GM21360 (cell line): ENCODE data around the gene PI4KB.

Experiments used
- ATAC-seq: cut with Tn5 transposase; IDR thresholded peaks from one replicate; pipeline ENCODE4 v1.9.1; 2021; ENCODE audit warnings: mild to moderate bottlenecking, moderate library complexity; ENCODE audit not compliant: unreplicated experiment

The PI4KB gene

DNA sequence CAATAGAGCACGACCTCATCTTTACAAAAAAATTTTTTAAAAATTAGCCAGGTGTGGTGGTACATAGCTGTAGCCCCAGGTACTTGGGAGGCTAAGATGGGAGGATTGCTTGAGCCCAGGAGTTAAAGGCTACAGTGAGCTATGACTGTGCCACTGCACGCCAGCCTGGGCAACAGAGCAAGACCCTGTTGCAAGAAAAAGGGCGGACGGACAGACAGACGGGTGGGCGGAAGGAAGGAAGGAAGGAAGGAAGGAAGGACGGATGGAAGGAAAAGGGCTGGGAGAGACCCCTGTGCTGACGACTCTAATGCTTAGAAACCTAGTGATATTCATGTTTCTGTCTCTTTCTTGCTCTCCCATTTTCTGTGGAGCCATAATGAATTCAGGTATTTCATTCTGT is 14.4 kb downstream of the PI4KB start:
- ATAC-seq: no peak

DNA sequence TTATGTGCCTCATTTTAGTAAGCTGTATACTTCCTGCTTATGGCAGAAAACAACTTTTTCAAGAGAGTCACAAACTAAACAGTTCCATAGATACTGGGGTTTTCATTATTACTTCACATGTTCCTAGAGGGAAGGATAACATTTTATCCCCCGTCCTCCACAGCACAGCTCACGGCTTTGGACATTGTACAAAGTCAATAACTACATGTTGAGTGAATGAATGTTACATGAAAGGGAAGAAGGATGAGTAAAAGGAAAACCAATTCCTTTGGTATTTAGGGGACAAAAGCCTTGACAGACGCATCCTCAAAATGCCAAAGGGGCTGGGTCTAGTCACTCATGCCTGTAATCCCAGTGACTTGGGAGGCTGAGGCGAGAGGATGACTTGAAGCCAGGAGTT is 14.8 kb downstream of the PI4KB start:
- ATAC-seq: no peak

DNA sequence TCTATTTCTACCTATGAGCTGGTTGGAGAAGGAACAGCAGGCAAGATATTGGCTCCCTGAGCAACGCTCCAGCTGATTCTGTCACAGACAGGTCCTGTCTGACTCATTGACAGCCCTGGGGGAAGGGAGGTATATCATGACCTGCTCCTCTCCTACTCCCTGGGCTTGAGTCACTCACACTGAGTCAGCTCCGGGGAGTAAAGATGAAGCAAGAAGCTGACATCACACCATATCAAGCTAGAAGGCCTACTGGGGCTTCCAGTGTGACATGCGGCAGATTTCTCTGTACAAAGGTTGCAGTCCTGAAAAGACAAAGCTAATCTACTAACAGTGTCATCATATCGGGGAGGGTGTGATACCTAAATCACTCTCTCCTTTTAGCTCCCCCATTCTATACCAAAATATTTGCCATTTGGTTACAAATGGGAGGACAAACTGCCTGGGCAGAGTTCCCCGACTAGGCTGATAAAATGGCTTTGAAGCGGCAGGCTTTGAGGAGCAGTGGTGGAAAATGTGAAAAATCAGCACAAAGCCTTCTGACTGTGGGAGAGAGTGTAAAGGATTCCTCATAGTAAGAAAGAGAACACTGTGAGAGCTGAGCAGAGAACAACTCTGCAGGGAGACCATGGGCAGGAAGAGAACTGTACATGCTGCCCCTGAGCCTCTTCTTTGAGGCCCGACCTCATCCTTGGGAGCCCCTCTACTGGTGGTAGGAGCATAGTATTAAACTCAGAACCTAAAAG is 15.5 kb downstream of the PI4KB start:
- no peak for ATAC-seq

DNA sequence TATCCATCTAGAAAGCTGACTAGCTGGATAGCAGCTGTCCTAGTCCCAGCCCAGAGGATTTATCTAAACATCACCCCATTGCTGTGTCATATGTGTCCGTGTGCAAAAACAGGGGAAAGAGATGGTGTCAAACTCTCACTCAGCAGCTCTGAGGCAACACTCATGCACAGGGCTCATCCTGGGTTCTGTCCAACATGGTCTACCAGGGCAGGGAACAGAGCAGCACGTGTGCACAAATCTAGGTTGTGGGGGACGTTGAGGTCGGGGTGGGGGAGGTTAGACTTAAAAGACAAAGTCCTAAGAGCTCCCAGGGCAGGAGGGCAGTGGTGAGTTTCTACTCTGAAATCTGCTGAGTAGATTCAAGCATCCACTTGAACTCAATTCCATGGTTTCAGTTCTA is 16.2 kb downstream of the PI4KB start:
- ATAC-seq: no peak

DNA sequence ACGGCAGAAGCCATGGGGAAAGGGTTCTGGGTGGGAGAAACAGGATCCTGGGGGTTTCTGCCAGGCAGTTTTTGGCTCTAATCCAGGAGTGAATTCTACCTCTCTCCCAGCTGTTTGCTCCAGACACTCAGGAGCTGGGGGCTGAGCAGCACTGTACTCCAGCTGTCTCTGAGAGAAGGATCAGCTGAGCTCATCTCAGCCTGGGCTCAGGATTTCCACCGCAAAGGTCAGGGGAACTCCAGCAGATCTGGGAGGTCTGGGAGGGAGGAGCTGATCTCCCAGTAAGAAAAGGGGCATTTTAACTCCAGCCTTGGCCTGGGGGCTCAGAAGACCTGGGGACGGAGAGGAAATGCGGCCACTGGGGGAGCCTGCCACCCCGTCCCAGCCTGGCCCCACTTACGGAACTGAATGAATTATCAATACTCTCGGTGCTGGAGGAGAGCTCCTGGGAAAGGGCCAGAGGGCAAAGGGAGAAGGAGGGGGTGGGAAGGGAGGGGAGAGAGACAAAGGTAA is 17.3 kb downstream of the PI4KB start:
- ATAC-seq: no peak

DNA sequence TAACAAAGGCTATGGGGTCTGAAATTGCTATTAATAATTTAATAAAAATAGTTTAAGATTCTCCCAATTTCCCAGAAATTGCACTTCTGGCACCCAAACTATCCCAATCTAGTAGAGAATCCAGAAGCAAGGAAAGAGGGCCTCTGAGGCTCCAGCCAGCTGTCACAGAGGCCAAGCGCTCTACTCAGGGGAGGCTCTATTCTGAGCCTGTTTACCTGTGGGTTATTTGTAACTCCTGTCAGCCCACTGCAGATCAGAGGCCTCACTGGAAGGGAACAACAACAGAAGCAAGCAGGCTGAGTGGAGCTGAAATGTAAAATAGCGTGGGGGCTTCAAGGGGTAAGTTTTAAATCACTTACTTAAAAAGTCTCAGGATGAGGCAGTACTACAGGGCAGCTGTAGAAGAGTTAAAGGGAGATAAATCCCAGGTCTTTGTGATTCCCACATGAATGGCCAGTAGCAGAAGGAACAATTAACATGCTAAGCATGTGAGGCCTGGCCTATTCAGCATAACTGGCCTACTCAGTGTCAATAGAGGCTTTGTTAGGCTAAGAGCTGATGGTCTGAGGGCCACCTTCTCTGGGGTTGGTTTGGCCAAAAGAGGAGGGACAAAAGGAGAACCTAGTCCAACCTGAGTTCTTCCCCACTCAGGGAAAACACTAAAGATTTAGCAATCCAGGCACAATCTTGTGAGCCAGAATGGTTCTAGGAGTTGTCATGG is 32.3 kb downstream of the PI4KB start:
- ATAC-seq: no peak

DNA sequence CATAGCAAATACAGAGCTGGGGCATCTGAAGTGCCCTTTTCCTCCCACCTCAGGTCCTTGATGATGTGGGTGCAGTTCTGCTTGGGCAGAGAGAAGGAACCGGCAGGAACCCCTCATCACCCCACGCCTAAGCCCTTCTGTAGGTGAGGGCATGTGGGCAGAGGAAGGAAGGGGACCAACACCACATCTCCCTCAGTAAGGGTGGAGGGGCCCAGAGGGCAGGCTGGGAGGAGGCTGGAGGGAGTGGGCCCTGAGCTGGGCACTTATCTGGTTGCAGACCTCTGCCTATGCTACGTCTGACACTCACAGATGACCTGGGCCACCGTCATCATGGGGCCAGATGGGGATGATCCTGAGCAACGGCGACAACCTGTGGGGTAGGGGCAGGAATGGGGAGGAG is 34.1 kb downstream of the PI4KB start:
- ATAC-seq: no peak

DNA sequence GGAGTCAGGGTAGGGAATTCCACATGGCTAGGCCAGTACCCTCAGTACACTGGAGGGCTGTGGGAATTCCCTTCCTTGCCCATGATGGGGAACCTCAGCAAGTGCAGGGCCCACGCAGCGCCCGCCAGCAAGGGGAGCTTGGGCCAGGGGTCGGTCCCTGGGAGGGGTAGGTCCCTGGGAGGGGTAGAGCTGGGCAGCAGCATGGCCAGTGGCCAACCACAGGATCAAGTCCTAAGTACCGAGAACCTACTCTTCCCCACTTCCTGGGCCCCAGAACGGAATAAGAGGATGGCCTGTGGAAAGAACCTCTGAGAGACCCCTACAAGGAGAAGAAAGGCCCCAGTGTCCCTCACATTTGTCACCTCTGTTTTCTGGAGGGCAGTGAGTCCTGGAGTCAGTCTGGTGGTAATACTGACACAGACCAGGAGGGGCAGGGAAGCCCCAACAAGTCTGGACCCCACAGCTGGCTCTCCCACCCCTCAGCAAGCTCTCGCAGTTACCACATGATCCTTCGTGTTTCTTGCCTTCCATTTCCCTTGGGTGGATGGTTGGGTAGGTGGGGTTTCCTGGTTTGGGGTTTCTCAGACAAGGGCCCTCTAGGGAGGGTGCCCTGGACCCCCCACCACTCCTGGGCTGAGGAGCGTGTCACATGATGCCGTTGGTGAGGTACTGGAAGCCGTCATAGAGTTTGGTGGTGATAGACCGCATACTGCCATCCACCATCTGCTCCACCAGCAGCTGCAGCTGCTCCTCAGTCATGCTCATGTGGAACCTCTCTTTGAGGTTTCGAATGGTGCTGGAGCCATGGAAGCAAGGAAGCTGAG is 34.8 kb downstream of the PI4KB start:
- ATAC-seq: no peak

DNA sequence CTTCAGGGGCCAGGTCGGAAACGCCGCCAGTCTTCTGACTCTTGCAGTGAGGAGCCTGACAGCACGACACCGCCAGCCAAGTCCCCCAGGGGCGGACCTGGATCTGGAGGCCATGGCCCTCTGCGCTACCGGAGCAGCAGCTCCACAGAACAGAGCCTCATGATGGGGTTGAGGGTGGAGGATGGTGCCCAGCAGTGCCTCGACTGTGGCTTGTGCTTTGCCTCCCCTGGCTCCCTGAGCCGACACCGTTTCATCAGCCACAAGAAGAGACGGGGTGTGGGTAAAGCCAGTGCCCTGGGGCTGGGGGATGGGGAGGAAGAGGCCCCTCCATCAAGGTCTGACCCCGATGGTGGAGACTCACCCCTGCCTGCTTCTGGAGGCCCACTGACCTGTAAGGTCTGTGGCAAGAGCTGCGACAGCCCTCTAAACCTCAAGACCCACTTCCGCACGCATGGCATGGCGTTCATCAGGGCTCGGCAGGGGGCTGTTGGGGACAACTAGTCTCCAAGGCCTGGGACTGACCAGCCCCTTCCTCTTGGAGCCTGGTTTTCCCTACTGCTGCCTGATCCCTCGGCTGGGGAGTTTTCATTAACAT is 36.4 kb downstream of the PI4KB start:
- no peak for ATAC-seq

DNA sequence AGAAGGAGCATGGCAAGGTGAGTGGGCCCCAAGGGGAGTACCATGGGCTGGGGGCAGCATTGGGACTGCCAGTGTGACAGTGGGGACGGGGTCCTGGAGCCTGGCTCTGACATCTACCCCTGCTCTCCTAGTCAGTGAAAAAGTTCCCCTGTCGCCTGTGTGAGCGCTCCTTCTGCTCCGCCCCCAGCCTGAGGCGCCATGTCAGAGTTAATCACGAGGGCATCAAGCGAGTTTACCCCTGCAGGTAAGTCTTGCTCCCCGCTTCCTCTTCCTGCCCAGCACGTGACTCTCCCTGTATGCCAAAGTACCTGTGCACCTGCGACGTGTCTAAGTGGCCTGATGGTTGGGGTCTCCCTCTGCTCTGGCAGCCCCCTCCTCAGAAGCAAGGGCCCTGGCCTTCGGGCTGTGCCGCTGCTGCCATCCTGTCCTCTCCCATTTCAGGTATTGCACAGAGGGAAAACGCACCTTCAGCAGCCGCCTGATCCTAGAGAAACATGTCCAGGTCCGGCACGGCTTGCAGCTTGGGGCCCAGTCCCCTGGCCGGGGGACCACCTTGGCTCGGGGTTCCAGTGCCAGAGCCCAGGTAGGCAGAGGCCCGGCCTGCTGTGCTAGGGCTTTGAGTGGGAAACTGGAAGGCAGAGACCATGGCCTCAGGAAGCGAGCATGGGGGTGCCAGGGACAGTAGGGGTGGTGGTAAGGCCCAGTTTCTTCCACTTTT is 37.1 kb downstream of the PI4KB start:
- no peak for ATAC-seq

DNA sequence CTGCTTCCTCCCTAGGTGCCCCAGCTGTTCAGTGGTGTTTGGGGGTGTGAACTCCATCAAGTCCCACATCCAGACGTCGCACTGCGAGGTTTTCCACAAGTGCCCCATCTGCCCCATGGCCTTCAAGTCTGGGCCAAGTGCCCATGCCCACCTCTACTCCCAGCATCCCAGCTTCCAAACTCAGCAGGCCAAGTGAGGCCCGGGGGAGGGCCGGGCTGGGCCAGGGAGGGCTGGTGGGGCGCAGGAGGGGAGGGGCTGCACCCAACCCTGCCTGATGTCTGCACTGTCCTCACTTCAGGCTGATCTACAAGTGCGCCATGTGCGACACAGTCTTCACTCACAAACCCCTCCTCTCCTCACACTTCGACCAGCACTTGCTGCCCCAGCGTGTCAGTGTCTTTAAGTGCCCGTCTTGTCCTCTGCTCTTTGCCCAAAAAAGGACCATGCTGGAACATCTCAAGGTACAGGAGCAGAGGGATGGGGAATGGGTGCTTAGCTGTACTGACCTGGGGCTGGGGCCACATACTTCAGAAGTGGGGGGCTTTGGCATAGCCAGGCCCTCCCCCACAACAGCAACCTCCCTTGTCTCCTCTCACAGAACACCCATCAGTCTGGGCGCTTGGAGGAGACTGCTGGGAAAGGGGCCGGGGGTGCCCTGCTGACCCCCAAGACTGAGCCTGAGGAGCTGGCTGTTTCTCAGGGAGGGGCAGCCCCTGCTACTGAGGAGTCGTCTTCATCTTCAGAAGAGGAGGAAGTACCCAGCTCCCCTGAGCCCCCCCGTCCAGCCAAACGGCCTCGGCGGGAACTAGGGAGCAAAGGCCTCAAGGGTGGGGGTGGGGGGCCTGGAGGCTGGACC is 37.9 kb downstream of the PI4KB start:
- ATAC-seq: no peak

DNA sequence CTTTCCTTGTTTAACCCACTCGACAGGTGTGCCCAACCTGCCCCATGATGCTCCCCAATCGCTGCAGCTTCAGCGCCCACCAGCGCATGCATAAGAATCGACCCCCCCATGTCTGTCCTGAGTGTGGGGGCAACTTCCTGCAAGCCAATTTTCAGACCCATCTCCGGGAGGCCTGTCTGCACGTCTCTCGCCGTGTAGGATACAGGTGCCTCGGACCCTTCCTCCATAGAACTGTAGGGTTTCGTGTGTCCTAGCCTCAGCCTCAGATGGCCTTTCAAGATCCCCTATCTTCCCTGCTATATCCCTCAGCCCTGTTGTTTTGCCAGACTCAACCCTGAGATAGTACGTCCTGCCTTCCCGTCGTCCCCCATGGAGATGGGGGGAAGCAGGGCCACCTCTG is 38.7 kb downstream of the PI4KB start:
- ATAC-seq: no peak

DNA sequence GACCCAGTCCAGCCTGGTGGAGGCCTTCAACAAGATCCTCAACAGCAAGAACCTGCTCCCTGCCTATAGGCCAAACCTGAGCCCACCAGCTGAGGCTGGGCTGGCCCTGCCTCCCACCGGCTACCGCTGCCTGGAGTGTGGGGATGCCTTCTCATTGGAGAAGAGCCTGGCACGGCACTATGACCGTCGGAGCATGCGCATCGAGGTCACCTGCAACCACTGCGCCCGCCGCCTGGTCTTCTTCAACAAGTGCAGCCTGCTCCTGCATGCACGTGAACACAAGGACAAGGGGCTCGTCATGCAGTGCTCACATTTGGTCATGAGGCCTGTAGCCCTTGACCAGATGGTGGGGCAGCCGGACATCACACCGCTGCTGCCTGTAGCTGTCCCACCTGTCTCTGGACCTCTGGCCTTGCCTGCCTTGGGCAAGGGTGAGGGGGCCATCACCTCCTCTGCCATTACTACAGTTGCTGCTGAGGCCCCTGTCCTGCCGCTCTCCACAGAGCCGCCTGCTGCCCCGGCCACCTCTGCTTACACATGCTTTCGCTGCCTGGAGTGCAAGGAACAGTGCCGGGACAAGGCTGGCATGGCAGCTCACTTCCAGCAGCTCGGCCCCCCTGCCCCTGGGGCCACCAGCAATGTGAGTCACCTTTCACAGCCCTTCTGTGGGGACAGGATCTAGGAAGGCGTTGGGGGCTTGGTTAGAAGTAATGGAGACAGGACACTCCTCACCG is 39.3 kb downstream of the PI4KB start:
- no peak for ATAC-seq

DNA sequence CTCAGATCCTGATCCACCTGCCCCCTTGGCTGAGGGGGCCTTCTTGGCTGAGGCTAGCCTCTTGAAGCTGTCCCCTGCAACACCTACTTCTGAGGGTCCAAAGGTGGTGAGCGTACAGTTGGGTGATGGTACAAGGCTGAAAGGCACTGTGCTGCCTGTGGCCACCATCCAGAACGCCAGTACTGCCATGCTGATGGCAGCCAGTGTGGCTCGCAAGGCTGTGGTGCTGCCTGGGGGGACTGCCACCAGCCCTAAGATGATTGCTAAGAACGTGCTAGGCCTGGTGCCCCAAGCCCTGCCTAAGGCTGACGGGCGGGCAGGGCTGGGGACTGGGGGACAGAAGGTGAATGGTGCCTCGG is 39.9 kb downstream of the PI4KB start:
- ATAC-seq: no peak

DNA sequence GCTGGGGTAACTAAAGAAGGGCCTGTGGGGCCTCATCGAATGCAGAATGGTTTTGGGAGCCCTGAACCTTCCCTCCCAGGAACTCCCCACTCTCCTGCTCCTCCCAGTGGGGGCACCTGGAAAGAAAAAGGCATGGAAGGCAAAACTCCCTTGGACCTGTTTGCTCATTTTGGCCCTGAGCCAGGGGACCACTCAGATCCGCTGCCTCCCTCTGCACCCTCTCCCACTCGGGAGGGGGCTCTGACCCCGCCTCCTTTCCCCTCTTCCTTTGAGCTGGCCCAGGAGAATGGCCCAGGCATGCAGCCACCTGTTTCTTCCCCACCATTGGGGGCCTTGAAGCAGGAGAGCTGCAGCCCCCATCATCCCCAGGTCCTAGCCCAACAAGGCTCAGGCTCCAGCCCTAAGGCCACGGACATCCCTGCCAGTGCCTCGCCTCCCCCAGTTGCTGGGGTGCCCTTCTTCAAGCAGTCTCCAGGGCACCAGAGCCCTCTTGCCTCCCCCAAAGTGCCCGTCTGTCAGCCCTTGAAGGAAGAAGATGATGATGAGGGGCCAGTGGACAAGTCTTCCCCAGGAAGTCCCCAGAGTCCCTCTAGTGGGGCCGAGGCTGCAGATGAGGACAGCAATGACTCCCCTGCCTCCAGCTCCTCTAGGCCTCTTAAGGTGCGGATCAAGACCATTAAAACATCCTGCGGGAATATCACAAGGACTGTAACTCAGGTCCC is 40.4 kb downstream of the PI4KB start:
- ATAC-seq: no peak

DNA sequence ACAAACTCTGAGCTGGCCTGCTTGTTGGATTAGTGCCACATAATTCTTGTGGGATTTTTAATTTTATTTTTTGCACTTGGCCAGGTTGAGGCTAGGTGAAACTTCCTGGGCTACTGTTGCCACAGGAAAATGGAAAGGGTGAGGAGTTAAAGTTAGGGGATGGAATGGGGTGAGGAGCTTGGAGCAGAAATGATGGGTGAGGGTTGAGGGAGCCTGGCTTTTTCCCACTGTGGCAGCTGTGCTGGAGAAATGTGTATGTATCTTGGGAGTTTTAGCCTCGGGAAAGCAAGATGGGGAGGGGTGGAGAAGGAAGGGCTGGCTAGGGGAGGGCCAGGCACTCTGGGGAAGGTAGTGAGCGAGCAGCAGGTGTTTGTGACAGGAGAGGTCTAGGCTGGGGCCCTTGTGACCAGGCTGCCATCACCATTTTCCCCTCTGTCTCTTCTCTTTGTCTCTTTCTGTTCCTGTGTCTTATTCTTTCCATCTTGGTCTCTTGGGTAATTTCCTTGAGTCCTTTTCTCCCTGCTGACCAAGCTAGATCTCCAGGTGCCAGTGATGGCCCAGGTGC is 43.1 kb downstream of the PI4KB start:
- no peak for ATAC-seq

DNA sequence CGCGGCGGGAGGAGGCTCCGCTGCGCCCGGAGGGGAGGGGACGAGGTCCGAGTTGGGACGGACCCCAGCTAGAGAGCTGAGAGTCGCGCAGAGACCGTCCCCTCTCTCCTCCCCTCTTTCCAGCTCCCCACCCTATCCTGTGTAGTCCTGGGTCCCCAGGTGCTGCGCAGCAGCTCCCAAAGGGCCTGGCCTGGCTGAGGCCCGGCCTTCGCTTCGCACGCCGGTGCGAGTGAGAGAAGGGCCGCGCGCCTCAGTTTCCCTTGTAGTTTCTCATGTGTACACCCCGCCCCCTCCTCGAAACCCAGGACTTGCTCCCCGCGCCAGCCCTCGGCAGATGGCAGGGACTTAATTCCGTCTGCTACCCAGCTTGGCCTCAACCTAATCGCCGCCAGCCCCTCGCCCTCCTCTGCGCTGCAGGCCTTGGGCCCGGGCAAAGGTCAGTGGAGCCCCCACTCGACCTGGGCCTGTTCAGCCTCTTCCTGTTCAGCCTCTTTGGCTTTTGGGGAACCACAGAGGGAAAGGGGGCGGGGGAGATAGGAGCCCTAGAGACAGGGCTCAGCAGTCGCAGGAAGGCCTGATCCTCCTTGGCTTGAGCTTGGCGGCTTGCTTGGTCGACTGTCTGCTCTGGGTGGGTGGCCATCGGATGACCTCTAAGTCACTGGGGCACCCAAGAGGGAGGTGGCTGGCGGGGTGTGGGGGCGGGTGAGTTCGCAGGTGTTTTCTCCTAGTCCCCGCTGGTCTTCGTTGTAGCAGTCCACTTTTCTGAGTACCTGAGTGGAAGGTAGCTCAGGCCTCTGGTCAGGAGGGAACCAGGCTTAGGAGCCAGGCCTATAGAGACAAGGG is 44.1 kb downstream of the PI4KB start:
- ATAC-seq: no peak
